Mesenchymal stem cell (in vitro differentiated cells and primary cell): ENCODE measurements around the gene CD1E.

Source experiments
- DNase-seq: peaks from one replicate; pipeline ENCODE4 v3.0.0-alpha.2; 2013
- H2AFZ ChIP-seq: one replicate; pipeline ENCODE4 v1.6.1; 2013; ENCODE audit warnings: low read depth, mild to moderate bottlenecking, control low read depth, inconsistent platforms, low read length, moderate library complexity
- H2AK5ac ChIP-seq: 2 replicates; pipeline ENCODE4 v1.6.1; 2013; ENCODE audit warnings: low read length, moderate library complexity, mild to moderate bottlenecking, inconsistent platforms; ENCODE audit not compliant: severe bottlenecking
- H2BK120ac ChIP-seq: one replicate; pipeline ENCODE4 v1.6.1; 2013; ENCODE audit warnings: low read depth, mild to moderate bottlenecking, inconsistent platforms, low read length, moderate library complexity
- H2BK12ac ChIP-seq, 2 experiments: one replicate each; pipeline ENCODE4 v1.6.1; 2013; ENCODE audit warnings: inconsistent platforms in 2 of 2, low read length in 2 of 2, mild to moderate bottlenecking in 2 of 2, moderate library complexity in 2 of 2, control low read depth in 1 of 2
- H2BK15ac ChIP-seq: one replicate; pipeline ENCODE4 v1.6.1; 2013; ENCODE audit warnings: mild to moderate bottlenecking, low read depth, inconsistent platforms; ENCODE audit not compliant: poor library complexity, severe bottlenecking
- H2BK5ac ChIP-seq: 2 replicates; pipeline ENCODE4 v1.6.1; 2013; ENCODE audit warnings: low read depth, mild to moderate bottlenecking, low read length, control low read depth, inconsistent platforms; ENCODE audit not compliant: poor library complexity, severe bottlenecking
- H3K14ac ChIP-seq, 2 experiments: one replicate each; pipeline ENCODE4 v1.6.1; 2013; ENCODE audit warnings: inconsistent platforms in 2 of 2, low read length in 2 of 2, control low read depth in 1 of 2, mild to moderate bottlenecking in 1 of 2, moderate library complexity in 1 of 2
- H3K18ac ChIP-seq, 2 experiments: one replicate each; pipeline ENCODE4 v1.6.1; 2013; ENCODE audit warnings: inconsistent platforms in 2 of 2, low read length in 2 of 2, control low read depth in 1 of 2, low read depth in 1 of 2, mild to moderate bottlenecking in 1 of 2
- H3K23ac ChIP-seq, 2 experiments: one replicate each; pipeline ENCODE4 v1.6.1; 2013; ENCODE audit warnings: inconsistent platforms in 2 of 2, low read length in 2 of 2, mild to moderate bottlenecking in 2 of 2, moderate library complexity in 2 of 2, control low read depth in 1 of 2
- H3K27ac ChIP-seq: 2 replicates; pipeline ENCODE4 v1.5.1; 2013; ENCODE audit warnings: mild to moderate bottlenecking, moderate library complexity, low read length, control low read depth, inconsistent platforms; ENCODE audit not compliant: poor library complexity, severe bottlenecking
- H3K27me3 ChIP-seq, 2 experiments: 2 replicates each; pipeline versions ENCODE4 v1.6.1 to v1.7.0; 2013; ENCODE audit warnings: low read length in 2 of 2, mild to moderate bottlenecking in 2 of 2, moderate library complexity in 2 of 2, control low read depth in 1 of 2, inconsistent platforms in 1 of 2; ENCODE audit not compliant: control insufficient read depth in 1 of 2, insufficient read depth in 1 of 2
- H3K36me3 ChIP-seq, 2 experiments: 2 replicates each; pipeline versions ENCODE4 v1.6.1 to v1.7.0; 2013; ENCODE audit warnings: low read length in 2 of 2, control low read depth in 1 of 2, inconsistent platforms in 1 of 2, low read depth in 1 of 2, mild to moderate bottlenecking in 1 of 2; ENCODE audit not compliant: insufficient read depth in 2 of 2, control insufficient read depth in 1 of 2
- H3K4ac ChIP-seq, 2 experiments: one replicate each; pipeline ENCODE4 v1.6.1; 2013; ENCODE audit warnings: inconsistent platforms in 2 of 2, low read length in 2 of 2, mild to moderate bottlenecking in 2 of 2, moderate library complexity in 2 of 2, control low read depth in 1 of 2, low read depth in 1 of 2
- H3K4me1 ChIP-seq: 2 replicates; pipeline ENCODE4 v1.6.1; 2013; ENCODE audit warnings: low read depth, low read length, control low read depth; ENCODE audit not compliant: control insufficient read depth, insufficient read depth
- H3K4me2 ChIP-seq: 2 replicates; pipeline ENCODE4 v1.6.1; 2013; ENCODE audit warnings: low read length, mild to moderate bottlenecking, inconsistent platforms; ENCODE audit not compliant: poor library complexity, severe bottlenecking
- H3K4me3 ChIP-seq, 2 experiments: 2 replicates each; pipeline versions ENCODE4 v1.5.1 to v1.7.0; 2013; ENCODE audit warnings: low read length in 2 of 2, mild to moderate bottlenecking in 2 of 2, control low read depth in 1 of 2, low read depth in 1 of 2; ENCODE audit not compliant: insufficient read depth in 1 of 2
- H3K79me1 ChIP-seq: replicated peaks from 2 replicates; pipeline ENCODE4 v1.6.1; 2013; ENCODE audit warnings: mild to moderate bottlenecking, control low read depth, low read length, inconsistent platforms; ENCODE audit not compliant: poor library complexity, severe bottlenecking
- H3K9ac ChIP-seq: 2 replicates; pipeline ENCODE4 v1.7.0; 2013; ENCODE audit warnings: mild to moderate bottlenecking, low read length, moderate library complexity
- H3K9me3 ChIP-seq: 2 replicates; pipeline ENCODE4 v1.7.0; 2013; ENCODE audit warnings: mild to moderate bottlenecking, low read length; ENCODE audit not compliant: control insufficient read depth
- H4K8ac ChIP-seq: one replicate; pipeline ENCODE4 v1.6.1; 2013; ENCODE audit warnings: inconsistent platforms, mild to moderate bottlenecking, low read length, moderate library complexity
- H4K91ac ChIP-seq: one replicate; pipeline ENCODE4 v1.6.1; 2013; ENCODE audit warnings: mild to moderate bottlenecking, low read length, inconsistent platforms
- WGBS: methylation state at CpG from one replicate; pipeline ENCODE4 v1.1.7; 2013; ENCODE audit warnings: mixed read lengths; 5-methylcytosine and 5-hydroxymethylcytosine counted together

Gene CD1E

DNA sequence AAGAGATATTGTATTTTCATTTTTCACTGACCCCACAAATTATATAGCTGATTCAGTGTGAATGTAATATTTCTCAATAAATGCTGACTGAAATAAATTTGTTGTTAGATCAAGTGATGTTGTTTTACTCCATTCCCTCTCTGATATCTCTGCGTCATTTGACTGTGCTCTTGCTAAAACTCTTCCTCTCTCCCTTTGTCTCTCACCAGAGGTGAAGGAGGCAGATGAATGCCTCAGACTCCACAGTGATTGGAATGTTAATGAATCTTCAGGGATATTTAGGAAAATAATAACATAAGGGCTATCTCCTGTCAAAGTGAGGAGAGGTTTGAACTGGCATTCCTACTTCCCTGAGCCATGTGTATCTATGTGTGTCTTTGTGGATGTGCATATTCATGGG lies 3.7 kb downstream of the CD1E start:
- Histone ChIP-seq H2BK12ac (no peak overlapping the region), H3K4me1 (no peaks in the 10 kb centered on the region), H2AK5ac (no peak overlapping the region), H2AFZ (no peak overlapping the region), H3K4me2 (no peak overlapping the region), H4K91ac (no peak overlapping the region), H3K9ac (no peak overlapping the region), H3K23ac (no peak overlapping the region), H3K4me3 (no peak overlapping the region), H3K27ac (no peak overlapping the region), H3K18ac (no peak overlapping the region), H2BK120ac (no peak overlapping the region), H3K9me3 (no peaks in the 10 kb centered on the region), H3K27me3 (no peaks in the 10 kb centered on the region), H2BK5ac (no peak overlapping the region), H3K14ac (no peak overlapping the region), H2BK15ac (no peak overlapping the region), H4K8ac (no peak overlapping the region), H3K4ac (no peak overlapping the region), H3K79me1 (no peaks in the 10 kb centered on the region), H3K36me3 (no peaks in the 10 kb centered on the region)
- DNase-seq, result no peak
- WGBS, result no CpG with 5 or more reads among the region's 1 CpG

DNA sequence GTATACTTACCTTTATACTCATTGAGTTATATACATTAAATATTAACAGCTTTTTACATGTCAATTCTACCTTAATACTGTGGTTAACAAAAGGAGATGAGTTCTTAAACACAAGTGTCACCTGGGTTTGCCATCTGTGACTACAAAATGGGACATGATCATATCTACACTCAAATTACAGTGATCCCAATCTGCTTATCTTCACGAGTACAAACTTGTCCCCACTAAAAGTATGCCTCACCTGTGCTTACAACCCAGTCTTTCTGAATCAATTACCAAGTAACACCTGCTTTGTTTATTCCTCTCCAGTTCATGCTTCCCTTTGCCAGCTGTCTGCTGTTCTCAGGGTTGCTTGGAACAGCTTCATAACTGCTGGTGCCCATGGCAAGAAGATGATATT lies 8.8 kb downstream of the CD1E start:
- Histone ChIP-seq H3K9me3 (no peaks in the 10 kb centered on the region), H4K8ac (no peak overlapping the region), H3K23ac (no peak overlapping the region), H2AK5ac (no peak overlapping the region), H3K9ac (no peak overlapping the region), H3K27me3 (no peaks in the 10 kb centered on the region), H3K36me3 (no peaks in the 10 kb centered on the region), H2BK120ac (no peak overlapping the region), H2BK5ac (no peak overlapping the region), H2BK15ac (no peak overlapping the region), H3K4me2 (no peak overlapping the region), H2BK12ac (no peak overlapping the region), H3K14ac (no peak overlapping the region), H3K27ac (no peak overlapping the region), H3K79me1 (no peaks in the 10 kb centered on the region), H3K4me3 (no peak overlapping the region), H3K4me1 (no peaks in the 10 kb centered on the region), H2AFZ (no peak overlapping the region), H3K18ac (no peak overlapping the region), H4K91ac (no peak overlapping the region), H3K4ac (no peak overlapping the region)
- DNase-seq, result no peak
- 23% methylated on average over 1 of the region's 1 CpG for WGBS

DNA sequence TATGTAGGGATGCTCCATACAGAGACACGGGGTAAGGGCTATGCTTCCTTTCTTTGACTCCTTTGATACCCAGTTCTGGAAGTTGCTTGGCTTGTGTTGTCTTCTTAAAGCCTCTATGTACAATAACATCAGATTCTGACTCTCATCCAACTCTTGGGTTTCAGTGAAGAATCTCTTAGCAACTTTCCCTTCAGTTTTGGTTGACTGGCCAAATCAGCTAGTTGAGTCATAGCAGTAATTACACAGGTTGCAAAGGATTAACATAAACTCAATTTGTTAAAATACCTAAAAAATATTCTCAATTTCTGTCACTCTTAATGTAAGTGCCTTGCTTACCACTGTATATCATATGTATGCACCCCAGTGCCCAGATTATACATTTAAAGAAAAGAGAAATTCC lies 9.2 kb downstream of the CD1E start:
- Histone ChIP-seq H3K18ac (no peak overlapping the region), H3K4me1 (no peaks in the 10 kb centered on the region), H4K91ac (no peak overlapping the region), H3K14ac (no peak overlapping the region), H3K23ac (no peak overlapping the region), H2BK12ac (no peak overlapping the region), H2BK120ac (no peak overlapping the region), H3K4me2 (no peak overlapping the region), H3K9me3 (no peaks in the 10 kb centered on the region), H3K9ac (no peak overlapping the region), H3K27me3 (no peaks in the 10 kb centered on the region), H3K4ac (no peak overlapping the region), H4K8ac (no peak overlapping the region), H3K27ac (no peak overlapping the region), H2AK5ac (no peak overlapping the region), H2AFZ (no peak overlapping the region), H2BK15ac (no peak overlapping the region), H3K79me1 (no peaks in the 10 kb centered on the region), H3K36me3 (no peaks in the 10 kb centered on the region), H3K4me3 (no peak overlapping the region), H2BK5ac (no peak overlapping the region)
- 73% methylated on average over 1 of the region's 1 CpG for WGBS
- DNase-seq, result no peak

DNA sequence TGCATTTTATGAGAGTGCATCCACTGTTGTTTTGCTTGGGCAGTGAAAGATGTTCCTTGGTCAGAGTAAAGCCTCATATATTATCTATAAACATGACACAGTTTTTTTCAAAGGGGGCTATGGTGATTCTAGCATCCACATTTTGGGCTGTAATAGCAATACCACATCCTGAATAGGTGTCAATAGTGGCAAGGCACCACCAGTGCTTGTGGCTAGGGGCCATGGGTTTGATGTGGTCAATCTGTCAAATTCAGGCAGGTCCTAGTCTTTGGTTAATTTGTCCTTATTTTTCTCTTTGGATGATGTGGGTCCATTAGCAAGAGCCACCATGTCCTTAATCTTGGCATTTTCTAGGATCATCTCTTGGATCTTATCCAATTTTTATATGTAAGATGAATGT lies 13.1 kb downstream of the CD1E start:
- no peak for DNase-seq
- Histone ChIP-seq H4K91ac (no peak overlapping the region), H2BK120ac (no peak overlapping the region)

More for the DNA sequence above, 13.1 kb downstream of the CD1E start:
- no peak overlapping the region for H2AK5ac ChIP-seq
- H2BK12ac ChIP-seq, result no peak overlapping the region
- no peak overlapping the region for H3K14ac ChIP-seq
- H2BK5ac ChIP-seq, result no peak overlapping the region
- no peak overlapping the region for H3K9ac ChIP-seq
- H3K36me3 ChIP-seq, result no peaks in the 10 kb centered on the region
- no peaks in the 10 kb centered on the region for H3K79me1 ChIP-seq
- H3K18ac ChIP-seq, result no peak overlapping the region
- no peaks in the 10 kb centered on the region for H3K4me1 ChIP-seq
- H3K4ac ChIP-seq, result no peak overlapping the region
- H3K4me2 ChIP-seq, result no peak overlapping the region
- H3K27ac ChIP-seq, result no peak overlapping the region
- no peak overlapping the region for H3K4me3 ChIP-seq
- H3K9me3 ChIP-seq, result peaks cover 3% of the 10 kb centered on the region
- H4K8ac ChIP-seq, result no peak overlapping the region
- H3K27me3 ChIP-seq, result no peaks in the 10 kb centered on the region
- no peak overlapping the region for H2BK15ac ChIP-seq
- no peak overlapping the region for H2AFZ ChIP-seq
- H3K23ac ChIP-seq, result no peak overlapping the region
